HG03060 (cell line): Measurements from ENCODE around the gene CT47B1.
"Not testable (repeated sequence)": the region's sequence is repeated elsewhere in the genome, so short reads cannot be mapped to it uniquely, and the experiment has no call there.

Experiments
- ATAC-seq: cut with Tn5 transposase; IDR thresholded peaks from one replicate; pipeline ENCODE4 v1.9.1; 2021; ENCODE audit warnings: low read depth, moderate number of reproducible peaks; ENCODE audit not compliant: unreplicated experiment

The CT47B1 gene

GRCh38 chrX:120875766-120876165 is at the start of gene CT47B1:
CT47B1 (minus strand) TSS chrX:120875866; CDS start chrX:120875670, 196 bp downstream.
- not testable (repeated sequence) for ATAC-seq

GRCh38 chrX:120874678-120875557 is 748 bp downstream of the CT47B1 start:
- no peak for ATAC-seq

- no peak for ATAC-seq
These were observed 18.4 kb downstream of the CT47B1 start for GRCh38 chrX:120857240-120857639.

- ATAC-seq: no peak
These were observed 34.8 kb downstream of the CT47B1 start for GRCh38 chrX:120840827-120841226.

- ATAC-seq: no peak
These were observed 36.2 kb downstream of the CT47B1 start for GRCh38 chrX:120839491-120839890.

GRCh38 chrX:120827213-120827612 is 48.5 kb downstream of the CT47B1 start:
- not testable (repeated sequence) for ATAC-seq

GRCh38 chrX:120825146-120825545 is 50.5 kb downstream of the CT47B1 start:
- ATAC-seq: no peak

GRCh38 chrX:120824021-120824420 is 51.6 kb downstream of the CT47B1 start:
- ATAC-seq: no peak

- no peak for ATAC-seq
These were observed 52.1 kb downstream of the CT47B1 start for GRCh38 chrX:120823556-120823955.
